ENCODE results near the gene FHL2. TPM values are rescaled to one million over a fixed set of nuclear protein-coding genes. Genes with fewer than 3 reads are reported as not detected.
"Not testable (repeated sequence)": the region's sequence is repeated elsewhere in the genome, so short reads cannot be mapped to it uniquely, and the experiment has no call there.

FHL2 gene
- total and polyA plus RNA-seq, 2 of the 13 experiments (the other 11 are each of a cell fraction or from before 2014, with no cell fraction given), result 1.9 to 74.8 TPM

DNA sequence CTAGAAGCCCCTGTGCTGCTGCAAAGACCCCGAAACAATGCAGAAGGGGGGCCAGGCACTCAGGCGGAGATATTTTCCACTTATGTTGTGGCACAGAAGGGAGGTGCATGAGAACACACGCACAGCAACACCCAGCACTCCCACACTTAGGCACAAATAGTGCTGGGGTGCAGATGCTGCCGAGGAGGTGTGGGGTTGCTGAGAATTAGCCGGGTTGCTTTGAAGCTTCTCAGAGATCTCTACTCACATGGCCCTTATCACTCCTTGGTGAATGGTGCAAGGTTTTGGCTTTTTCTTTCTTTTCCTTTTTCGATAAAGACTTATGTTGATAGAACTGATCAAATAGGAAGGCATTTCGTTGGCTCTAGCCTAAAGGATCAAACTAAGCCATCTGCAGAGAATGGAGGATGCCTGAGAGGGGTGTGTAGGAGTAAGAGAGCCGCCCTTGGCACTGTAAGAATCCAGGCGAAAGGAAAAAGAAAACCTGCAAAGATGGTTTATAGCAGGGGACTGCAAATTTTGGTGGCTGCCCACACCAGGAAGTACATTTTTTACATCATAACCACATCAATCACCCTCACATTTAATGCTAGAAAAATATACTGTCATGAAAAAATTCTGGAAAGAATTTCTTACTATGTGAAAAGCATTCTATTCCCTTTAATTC is 27.9 kb upstream of the FHL2 start:
- CTCF ChIA-PET (ENCODE audit: low intra/inter-chr PET ratio, low total read pairs), result no interaction called here
- ATAC-seq, result no peak

DNA sequence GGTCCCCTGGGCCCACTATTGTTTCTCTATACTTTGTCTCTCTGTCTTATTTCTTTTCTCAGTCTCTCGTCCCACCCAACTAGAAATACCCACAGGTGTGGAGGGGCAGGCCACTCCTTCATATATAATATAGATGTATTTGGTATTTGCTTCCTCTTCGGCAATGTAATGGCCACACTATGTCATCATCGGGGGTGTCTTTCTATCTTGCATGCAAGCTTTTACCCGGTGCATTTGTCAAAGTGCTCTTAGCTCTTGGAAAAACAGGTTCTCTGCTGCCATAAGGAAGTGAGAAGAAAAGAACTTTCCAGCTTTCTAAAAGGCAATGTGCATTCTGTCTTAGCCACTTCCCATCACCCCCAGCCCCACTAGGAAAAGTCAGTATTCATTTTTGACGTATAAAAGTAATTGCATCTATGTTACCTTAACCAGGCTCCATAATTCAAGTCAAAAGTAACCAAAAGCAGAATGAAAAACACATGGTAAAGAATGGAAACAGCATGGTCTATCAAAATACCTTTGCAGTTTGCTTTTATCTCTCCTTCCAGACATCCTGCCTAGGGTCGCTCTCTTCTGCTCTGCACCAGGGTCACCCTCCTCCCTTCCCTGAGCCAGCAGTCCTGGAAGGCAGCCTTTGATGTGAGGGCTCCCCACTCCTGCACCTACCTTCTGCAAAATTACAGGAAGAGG is 27.2 kb upstream of the FHL2 start:
- ChIA-PET CTCF (ENCODE audit: low intra/inter-chr PET ratio, low total read pairs) (no interaction called here), POLR2A (no interaction called here)
- intact Hi-C loops (cut with micrococcal nuclease; ENCODE audit: unreplicated experiment), result no loop called here

More for the DNA sequence above, 27.9 kb upstream of the FHL2 start:
- in situ Hi-C loops (cut with HindIII; ENCODE audit: extremely low pct_ligation_motif_present, low pct_unique_long_range_greater_than_20kb), result no loop called here
- peaks cover 13% of the 10 kb centered on the region; the same call in 1 of the 2 replicates for H3K4me1 ChIP-seq (ENCODE audit: insufficient read depth, low read length)
- BruUV-seq (replicated peaks), result no TSS peak
- POLR2A ChIA-PET, result no interaction called here
- FAIRE-seq (no peak), DNase-seq (ENCODE audit: low spot score) (no peak)
- no peak overlapping the region for H3K9ac ChIP-seq (ENCODE audit: insufficient read depth, low read depth, low read length)
- intact Hi-C loops (cut with micrococcal nuclease; ENCODE audit: unreplicated experiment), result no loop called here
- no peaks in the 10 kb centered on the region for H3K9me3 ChIP-seq (ENCODE audit: low read length)
- H2AFZ ChIP-seq (ENCODE audit: low read length), result no peak overlapping the region
- no peaks in the 10 kb centered on the region for H3K79me2 ChIP-seq (ENCODE audit: insufficient read depth, low read length)
- no peak overlapping the region for H3K27ac ChIP-seq (ENCODE audit: extremely low read length, insufficient read depth, low read length)
- TF ChIP-seq KAT2B (IDR thresholded peaks at IDR 0.05; ENCODE audit: borderline replicate concordance, low read depth, low read length), result no peak
- no peak for TF ChIP-seq TP53 (CRISPR knock-in tag; conservative IDR thresholded peaks at IDR 0.05)
- H4K20me1 ChIP-seq (ENCODE audit: insufficient read depth, low read length), result no peaks in the 10 kb centered on the region
- H3K36me3 ChIP-seq (replicated peaks in 1 of 2; ENCODE audit: control insufficient read depth in 1 of 2, insufficient read depth in 2 of 2, low read length in 2 of 2), result no peaks in the 10 kb centered on the region
- WGBS (ENCODE audit: low lambda C conversion rate), result 29% methylated on average over 9 of the region's 9 CpGs
- no peak overlapping the region for H3K4me2 ChIP-seq (ENCODE audit: low read depth, low read length)
- H3K27me3 ChIP-seq (ENCODE audit: control insufficient read depth in 1 of 2, insufficient read depth in 2 of 2, low read length in 2 of 2), result peaks cover 4 to 28% of the 10 kb centered on the region in 2 experiments
- H3K4me3 ChIP-seq (replicated peaks in 1 of 3; ENCODE audit: insufficient read depth in 1 of 3, low read depth in 2 of 3, low read length in 3 of 3), result no peak overlapping the region

DNA sequence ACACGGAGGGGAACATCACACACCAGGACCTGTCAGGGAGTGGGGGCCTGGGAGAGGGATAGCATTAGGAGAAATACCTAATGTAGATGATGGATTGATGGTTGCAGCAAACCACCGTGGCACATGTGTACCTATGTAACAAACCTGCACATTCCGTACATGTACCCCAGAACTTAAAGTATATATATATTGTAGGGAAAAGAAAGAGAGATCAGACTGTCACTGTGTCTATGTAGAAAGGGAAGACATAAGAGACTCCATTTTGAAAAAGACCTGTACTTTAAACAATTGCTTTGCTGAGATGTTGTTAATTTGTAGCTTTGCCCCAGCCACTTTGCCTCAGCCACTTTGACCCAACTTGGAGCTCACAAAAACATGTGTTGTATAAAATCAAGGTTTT is 26.0 kb upstream of the FHL2 start:
- CTCF ChIA-PET (ENCODE audit: low intra/inter-chr PET ratio, low total read pairs); FAIRE-seq; POLR2A ChIA-PET; BruUV-seq (replicated peaks); in situ Hi-C loops (cut with HindIII; ENCODE audit: extremely low pct_ligation_motif_present, low pct_unique_long_range_greater_than_20kb); H3K4me3 ChIP-seq (replicated peaks in 1 of 3; ENCODE audit: insufficient read depth in 1 of 3, low read depth in 2 of 3, low read length in 3 of 3); H2AFZ ChIP-seq (ENCODE audit: low read length); H3K79me2 ChIP-seq (ENCODE audit: insufficient read depth, low read length); intact Hi-C loops (cut with micrococcal nuclease; ENCODE audit: unreplicated experiment); H3K9me3 ChIP-seq (ENCODE audit: low read length); H3K9ac ChIP-seq (ENCODE audit: insufficient read depth, low read depth, low read length); H4K20me1 ChIP-seq (ENCODE audit: insufficient read depth, low read length); DNase-seq (ENCODE audit: low spot score); H3K4me2 ChIP-seq (ENCODE audit: low read depth, low read length); ATAC-seq; H3K36me3 ChIP-seq (replicated peaks in 1 of 2; ENCODE audit: control insufficient read depth in 1 of 2, insufficient read depth in 2 of 2, low read length in 2 of 2); H3K27ac ChIP-seq (ENCODE audit: extremely low read length, insufficient read depth, low read length): not testable (repeated sequence)
- 40% methylated on average over 3 of the region's 3 CpGs for WGBS (ENCODE audit: low lambda C conversion rate)
- peaks cover 5 to 28% of the 10 kb centered on the region in 2 experiments for H3K27me3 ChIP-seq (ENCODE audit: control insufficient read depth in 1 of 2, insufficient read depth in 2 of 2, low read length in 2 of 2)
- H3K4me1 ChIP-seq (ENCODE audit: insufficient read depth, low read length), result peaks cover 21% of the 10 kb centered on the region

More for the DNA sequence above, 27.2 kb upstream of the FHL2 start:
- Histone ChIP-seq H3K9ac (ENCODE audit: insufficient read depth, low read depth, low read length) (no peak overlapping the region), H3K79me2 (ENCODE audit: insufficient read depth, low read length) (no peaks in the 10 kb centered on the region), H3K36me3 (replicated peaks in 1 of 2; ENCODE audit: control insufficient read depth in 1 of 2, insufficient read depth in 2 of 2, low read length in 2 of 2) (no peaks in the 10 kb centered on the region), H3K4me2 (ENCODE audit: low read depth, low read length) (no peak overlapping the region), H3K4me3 (replicated peaks in 1 of 3; ENCODE audit: insufficient read depth in 1 of 3, low read depth in 2 of 3, low read length in 3 of 3) (no peak overlapping the region), H3K4me1 (ENCODE audit: insufficient read depth, low read length) (peaks cover 17% of the 10 kb centered on the region), H4K20me1 (ENCODE audit: insufficient read depth, low read length) (no peaks in the 10 kb centered on the region), H3K27me3 (ENCODE audit: control insufficient read depth in 1 of 2, insufficient read depth in 2 of 2, low read length in 2 of 2) (peaks cover 5 to 28% of the 10 kb centered on the region in 2 experiments), H3K27ac (ENCODE audit: extremely low read length, insufficient read depth, low read length) (no peak overlapping the region), H2AFZ (ENCODE audit: low read length) (no peak overlapping the region), H3K9me3 (ENCODE audit: low read length) (no peaks in the 10 kb centered on the region)
- WGBS (ENCODE audit: low lambda C conversion rate), result 38% methylated on average over 6 of the region's 6 CpGs
- BruUV-seq (replicated peaks), result no TSS peak
- DNase-seq (ENCODE audit: low spot score) (no peak), FAIRE-seq (no peak), ATAC-seq (no peak)
- TF ChIP-seq, protein P1, sequence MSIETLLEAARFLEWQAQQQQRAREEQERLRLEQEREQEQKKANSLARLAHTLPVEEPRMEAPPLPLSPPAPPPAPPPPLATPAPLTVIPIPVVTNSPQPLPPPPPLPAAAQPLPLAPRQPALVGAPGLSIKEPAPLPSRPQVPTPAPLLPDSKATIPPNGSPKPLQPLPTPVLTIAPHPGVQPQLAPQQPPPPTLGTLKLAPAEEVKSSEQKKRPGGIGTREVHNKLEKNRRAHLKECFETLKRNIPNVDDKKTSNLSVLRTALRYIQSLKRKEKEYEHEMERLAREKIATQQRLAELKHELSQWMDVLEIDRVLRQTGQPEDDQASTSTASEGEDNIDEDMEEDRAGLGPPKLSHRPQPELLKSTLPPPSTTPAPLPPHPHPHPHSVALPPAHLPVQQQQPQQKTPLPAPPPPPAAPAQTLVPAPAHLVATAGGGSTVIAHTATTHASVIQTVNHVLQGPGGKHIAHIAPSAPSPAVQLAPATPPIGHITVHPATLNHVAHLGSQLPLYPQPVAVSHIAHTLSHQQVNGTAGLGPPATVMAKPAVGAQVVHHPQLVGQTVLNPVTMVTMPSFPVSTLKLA (IDR thresholded peaks at IDR 0.05), result peak; percentile 99
- TF ChIP-seq HNRNPK (IDR thresholded peaks at IDR 0.05; ENCODE audit: low read depth, low read length, poor library complexity, severe bottlenecking), result no peak
- in situ Hi-C loops (cut with HindIII; ENCODE audit: extremely low pct_ligation_motif_present, low pct_unique_long_range_greater_than_20kb), result no loop called here

All from HepG2 (cell line).